Measurements from ENCODE around the gene KAZN. TPM values are rescaled to one million over a fixed set of nuclear protein-coding genes. Genes with fewer than 3 reads are reported as not detected.

Gene KAZN
- polyA plus RNA-seq, 4 donors = 34.1 to 43.2 (median 35.9) TPM

DNA sequence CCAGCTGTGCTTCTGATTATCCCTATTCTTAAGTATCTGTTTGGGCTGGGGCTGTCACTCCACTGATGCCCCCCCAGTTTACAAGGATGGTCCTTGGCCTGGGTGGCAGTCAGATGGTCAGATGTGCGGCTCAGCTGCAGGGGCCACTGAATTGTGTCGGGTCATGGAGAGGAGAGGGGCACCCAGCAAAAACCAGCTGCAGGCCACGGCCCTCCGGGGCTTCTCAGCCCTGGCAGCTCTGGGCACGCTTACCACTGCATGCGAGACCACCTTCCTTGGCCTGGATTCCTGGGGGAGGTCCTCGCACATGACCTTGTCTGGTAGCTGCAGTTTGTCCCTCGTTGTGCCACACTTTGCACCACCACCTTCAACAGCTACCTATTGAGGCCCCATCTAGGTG, 390.2 kb downstream of the KAZN start:
- DNase-seq (ENCODE audit: low read depth in 4 of 4, low spot score in 3 of 4) = no peak

- DNase-seq (ENCODE audit: low read depth in 4 of 4, low spot score in 3 of 4) = no peak
These were observed 391.6 kb downstream of the KAZN start for GRCh38 chr1:14989931-14990728.

DNA sequence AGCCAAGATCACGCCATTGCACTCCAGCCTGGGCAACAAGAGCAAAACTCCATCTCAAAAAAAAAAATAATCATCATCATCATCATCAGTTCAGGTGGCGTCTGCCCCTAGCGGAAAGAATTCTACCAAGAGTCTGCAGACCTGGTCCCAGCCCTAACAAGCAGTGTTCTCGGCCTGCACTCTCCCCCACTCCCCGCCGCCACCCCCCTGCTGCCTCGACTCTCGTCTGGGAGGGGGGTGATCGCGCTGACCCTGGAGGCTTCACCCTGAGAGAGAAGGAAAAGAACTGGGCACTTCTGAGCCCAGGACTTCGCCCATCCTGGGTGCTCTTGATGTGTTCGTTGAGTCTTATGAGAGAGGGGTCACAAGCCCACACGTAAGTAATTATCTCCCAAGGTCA, 394.9 kb downstream of the KAZN start:
- DNase-seq (ENCODE audit: low read depth in 4 of 4, low spot score in 3 of 4) = no peak

GRCh38 chr1:14994148-14994547, 395.7 kb downstream of the KAZN start:
- no peak for DNase-seq (ENCODE audit: low read depth in 4 of 4, low spot score in 3 of 4)

DNA sequence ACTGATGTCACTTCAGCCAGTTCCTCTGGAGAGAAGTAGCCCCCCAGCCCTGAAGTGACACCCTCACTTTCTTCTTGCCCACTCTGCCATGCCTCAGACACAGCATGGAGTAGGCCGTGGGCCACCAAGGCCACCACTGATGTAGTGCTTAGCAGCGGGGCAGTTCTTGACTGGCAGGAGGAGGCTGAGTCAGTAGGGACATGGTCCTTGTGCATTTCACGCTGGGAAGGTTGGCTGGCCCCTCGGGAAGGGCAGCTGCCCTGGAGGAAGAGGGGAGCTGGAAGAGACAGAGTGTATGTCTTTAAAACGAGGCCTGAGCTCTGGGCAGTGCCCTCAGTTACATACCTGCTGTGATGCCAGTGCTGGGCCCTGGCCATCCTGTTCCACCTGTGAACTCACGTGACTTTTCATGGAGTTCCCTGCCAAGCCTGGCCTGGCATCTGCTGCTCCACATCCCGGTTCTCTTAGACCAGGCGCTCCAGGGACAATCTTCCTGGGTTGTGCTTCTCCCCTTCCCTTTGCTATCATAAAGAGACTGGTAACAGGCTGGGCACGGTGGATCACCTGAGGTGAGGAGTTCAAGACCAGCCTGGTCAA, 396.5 kb downstream of the KAZN start:
- no peak for DNase-seq (ENCODE audit: low read depth in 4 of 4, low spot score in 3 of 4)

- DNase-seq (ENCODE audit: low read depth in 4 of 4, low spot score in 3 of 4) = no peak
These were observed 397.9 kb downstream of the KAZN start for GRCh38 chr1:14996133-14997050.

GRCh38 chr1:14997646-14998276, 399.3 kb downstream of the KAZN start:
- no peak for DNase-seq (ENCODE audit: low read depth in 4 of 4, low spot score in 3 of 4)

- DNase-seq (ENCODE audit: low read depth in 4 of 4, low spot score in 3 of 4) = no peak
These were observed 401.0 kb downstream of the KAZN start for GRCh38 chr1:14999441-14999840.

DNA sequence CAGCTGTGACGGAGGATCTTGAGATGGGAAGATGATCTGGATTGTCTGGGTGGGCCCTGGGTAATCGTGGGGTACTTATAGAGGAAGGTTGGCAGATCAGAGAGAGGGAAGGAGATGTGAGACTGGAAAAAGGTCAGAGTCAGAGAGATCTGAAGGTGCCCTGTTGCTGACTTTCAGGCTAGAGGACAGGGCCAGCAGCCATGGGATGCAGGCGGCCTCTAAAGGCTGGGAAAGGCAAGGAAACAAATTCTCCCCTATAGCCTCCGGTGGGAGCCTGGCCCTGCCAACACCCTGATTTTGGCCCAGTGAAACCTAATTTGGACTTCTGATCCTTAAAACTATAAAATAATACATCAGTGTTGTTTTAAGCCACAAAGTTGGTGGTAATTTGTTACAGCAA, 401.5 kb downstream of the KAZN start:
- DNase-seq (ENCODE audit: low read depth in 4 of 4, low spot score in 3 of 4) = no peak

- DNase-seq (ENCODE audit: low read depth in 4 of 4, low spot score in 3 of 4) = no peak
These were observed 402.2 kb downstream of the KAZN start for GRCh38 chr1:15000671-15001070.

GRCh38 chr1:15001317-15001915, 402.9 kb downstream of the KAZN start:
- no peak for DNase-seq (ENCODE audit: low read depth in 4 of 4, low spot score in 3 of 4)

DNA sequence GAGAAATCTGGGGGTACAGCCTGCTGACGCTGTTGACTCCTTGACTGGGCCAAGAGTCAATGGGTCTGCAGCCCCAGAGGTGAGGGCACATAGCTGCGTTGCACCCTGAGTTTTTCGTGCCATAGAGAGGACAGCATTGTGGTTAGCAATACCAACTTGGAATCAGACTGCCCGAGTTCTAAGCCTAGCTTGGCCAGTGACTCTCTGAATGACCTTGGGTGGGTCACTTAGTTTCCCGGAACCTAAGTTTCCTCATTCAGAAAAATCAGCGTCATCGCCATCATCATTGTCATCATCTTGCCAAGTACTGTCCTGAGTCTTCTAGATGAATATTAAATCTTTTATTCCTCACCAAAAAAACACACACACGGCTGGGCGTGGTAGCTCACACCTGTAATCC, 403.8 kb downstream of the KAZN start:
- no peak for DNase-seq (ENCODE audit: low read depth in 4 of 4, low spot score in 3 of 4)

- no peak for DNase-seq (ENCODE audit: low read depth in 4 of 4, low spot score in 3 of 4)
These were observed 405.9 kb downstream of the KAZN start for GRCh38 chr1:15004396-15004795.

DNA sequence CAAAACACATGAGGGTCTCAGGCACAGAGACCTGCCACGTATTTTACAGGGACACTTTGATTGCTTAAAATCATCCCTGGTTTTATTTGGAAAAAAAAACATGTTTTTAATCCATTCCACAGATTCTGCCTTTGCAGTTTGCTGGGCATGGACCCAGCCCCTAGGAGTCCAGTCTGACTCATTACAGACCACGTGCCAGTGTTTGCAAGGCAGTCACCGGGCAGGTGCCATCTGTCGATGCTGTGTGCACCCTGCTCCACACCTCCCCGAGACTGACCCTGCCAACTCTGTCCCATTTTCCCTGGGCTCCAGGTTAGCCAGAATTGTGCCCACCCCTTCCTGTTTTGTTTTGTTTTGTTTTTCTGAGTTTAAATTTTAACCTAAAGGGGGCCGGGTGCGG, 406.6 kb downstream of the KAZN start:
- no peak for DNase-seq (ENCODE audit: low read depth in 4 of 4, low spot score in 3 of 4)

DNA sequence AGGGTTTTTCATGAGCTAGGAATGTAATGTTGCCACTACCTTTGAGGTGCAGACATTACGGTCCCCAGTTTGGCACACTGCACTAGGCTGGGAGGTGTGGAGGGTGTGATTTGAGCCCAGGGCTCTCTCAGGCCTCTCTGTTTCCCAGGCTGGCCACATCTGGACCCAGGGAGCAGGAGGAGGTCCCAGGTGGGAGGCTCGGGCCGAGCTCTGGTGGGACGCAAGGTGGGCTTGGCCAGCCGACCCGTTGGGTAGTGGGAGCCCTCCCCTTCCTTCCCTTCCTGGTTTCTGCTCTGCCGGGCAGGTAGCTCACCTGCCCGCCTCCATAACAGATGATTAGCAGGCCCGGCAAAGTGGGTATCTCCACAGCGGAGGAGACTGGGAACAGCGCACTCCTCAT, 408.9 kb downstream of the KAZN start:
- no peak for DNase-seq (ENCODE audit: low read depth in 4 of 4, low spot score in 3 of 4)

GRCh38 chr1:15007842-15008241, 409.4 kb downstream of the KAZN start:
- DNase-seq (ENCODE audit: low read depth in 4 of 4, low spot score in 3 of 4) = no peak

- peak in 1 of 4 donors; percentile 24 for DNase-seq (ENCODE audit: low read depth in 4 of 4, low spot score in 3 of 4)
These were observed 410.6 kb downstream of the KAZN start for GRCh38 chr1:15008783-15009729.

GRCh38 chr1:15011160-15011559, 412.7 kb downstream of the KAZN start:
- DNase-seq (ENCODE audit: low read depth in 4 of 4, low spot score in 3 of 4) = no peak

DNA sequence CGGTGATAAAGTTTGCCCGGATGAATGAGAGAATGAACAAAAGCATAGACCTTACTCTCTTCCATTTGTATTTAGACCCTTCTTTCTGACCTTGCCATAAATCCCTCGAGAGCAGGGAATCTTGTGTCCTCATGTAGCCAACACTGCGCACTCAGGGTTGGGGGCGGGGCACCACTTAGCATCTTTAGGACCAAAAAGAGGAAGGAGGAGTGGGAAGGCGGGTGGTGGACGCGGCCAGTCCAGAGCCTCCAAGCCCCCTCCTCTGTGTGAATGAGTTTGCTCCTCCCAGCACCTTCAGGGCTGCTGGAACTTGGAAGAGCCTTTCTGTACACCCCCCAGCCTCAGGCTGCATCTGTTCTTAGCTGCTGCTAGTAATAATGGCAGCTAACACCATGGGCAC, 413.2 kb downstream of the KAZN start:
- DNase-seq (ENCODE audit: low read depth in 4 of 4, low spot score in 3 of 4) = no peak

Measured in right renal pelvis (tissue), 4 donors.